Right lobe of liver (tissue), 4 donors: ENCODE data around the gene MTA1.

ENCODE experiments used
- POLR2A ChIP-seq: fragments of 450-650 bp; IDR thresholded peaks from one replicate; pipeline ENCODE4 v1.6.1; 2017; ENCODE audit warnings: antibody characterized with exemption, mild to moderate bottlenecking
- TF ChIP-seq, protein P1 (sequence below), 4 donors: fragments of 200-600 bp in 3 of 4; fragments of 450-650 bp in 1 of 4; IDR thresholded peaks; one replicate each; pipeline versions ENCODE4 v1.5.1 to v1.8.0; 2016 to 2022; ENCODE audit warnings: antibody characterized with exemption in 4 of 4, mild to moderate bottlenecking in 2 of 4
- donor health status: DM: no; HTN: no; CAD: no.
- donor health status: DM: no; HTN: no; CAD: no.
- donor health status: DM: no; HTN: yes; CAD: no.

- TF ChIP-seq POLR2A, result peak; percentile 43
- TF ChIP-seq, protein P1, sequence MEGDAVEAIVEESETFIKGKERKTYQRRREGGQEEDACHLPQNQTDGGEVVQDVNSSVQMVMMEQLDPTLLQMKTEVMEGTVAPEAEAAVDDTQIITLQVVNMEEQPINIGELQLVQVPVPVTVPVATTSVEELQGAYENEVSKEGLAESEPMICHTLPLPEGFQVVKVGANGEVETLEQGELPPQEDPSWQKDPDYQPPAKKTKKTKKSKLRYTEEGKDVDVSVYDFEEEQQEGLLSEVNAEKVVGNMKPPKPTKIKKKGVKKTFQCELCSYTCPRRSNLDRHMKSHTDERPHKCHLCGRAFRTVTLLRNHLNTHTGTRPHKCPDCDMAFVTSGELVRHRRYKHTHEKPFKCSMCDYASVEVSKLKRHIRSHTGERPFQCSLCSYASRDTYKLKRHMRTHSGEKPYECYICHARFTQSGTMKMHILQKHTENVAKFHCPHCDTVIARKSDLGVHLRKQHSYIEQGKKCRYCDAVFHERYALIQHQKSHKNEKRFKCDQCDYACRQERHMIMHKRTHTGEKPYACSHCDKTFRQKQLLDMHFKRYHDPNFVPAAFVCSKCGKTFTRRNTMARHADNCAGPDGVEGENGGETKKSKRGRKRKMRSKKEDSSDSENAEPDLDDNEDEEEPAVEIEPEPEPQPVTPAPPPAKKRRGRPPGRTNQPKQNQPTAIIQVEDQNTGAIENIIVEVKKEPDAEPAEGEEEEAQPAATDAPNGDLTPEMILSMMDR (IDR thresholded peaks at IDR 0.05), result no peak
These were observed 56.6 kb downstream of the MTA1 start for GRCh38 chr14:105476097-105476830.
